ENCODE measurements around the gene HYAL3.

GRCh38 chr3:50260027-50260941 lies 38.9 kb downstream of the HYAL3 start:
- TF ChIP-seq CTCF (IDR thresholded peaks at IDR 0.05): peak; percentile 97 to 100 (median 100)
- TF ChIP-seq EP300 (IDR thresholded peaks at IDR 0.05): peak in 1 of 4 donors; percentile 61
- TF ChIP-seq POLR2A (IDR thresholded peaks at IDR 0.05): peak in 2 of 4 donors; percentile 41 to 73

All from upper lobe of left lung (tissue), 4 donors.